NCI-H774 (cell line): ENCODE data around the gene JADE2.
A peak's percentile ranks its signal among the peaks of the same experiment; 100 is the strongest.
"Not testable (repeated sequence)": the region's sequence is repeated elsewhere in the genome, so short reads cannot be mapped to it uniquely, and the experiment has no call there.

ENCODE experiments used
- DNase-seq: peaks from one replicate; lab custom pipeline; 2025; lab: John Stamatoyannopoulos, UW

JADE2 gene

DNA sequence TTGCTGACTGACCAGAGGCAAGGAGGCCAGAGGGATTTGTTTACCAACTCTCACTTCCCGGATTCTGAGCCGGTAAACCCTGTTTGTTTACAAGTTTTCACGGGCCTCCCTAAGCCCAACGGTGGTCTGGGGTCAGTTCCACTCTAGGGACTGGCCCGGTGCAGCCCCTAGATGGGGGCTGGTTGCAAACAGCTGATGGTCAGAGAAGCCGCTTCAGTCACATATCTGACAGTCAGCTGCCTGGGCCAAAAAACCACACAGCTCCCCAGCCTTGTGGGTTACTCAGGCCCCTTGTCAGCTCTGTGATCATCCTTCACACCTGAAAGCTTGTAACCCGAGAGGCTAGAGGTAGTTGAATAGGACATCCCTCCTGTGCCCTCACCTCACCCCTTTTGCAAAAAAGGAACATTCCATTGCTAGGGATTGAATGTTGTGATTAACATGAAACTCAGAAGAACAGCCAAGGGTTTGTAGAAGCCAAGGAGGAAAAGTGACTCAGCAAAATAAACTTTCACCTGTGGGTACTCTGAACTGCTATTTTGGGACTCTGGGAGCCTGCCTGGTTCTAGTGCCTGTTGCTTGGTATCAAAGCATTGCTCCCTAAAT, 66.8 kb downstream of the JADE2 start:
- DNase-seq: no peak

DNA sequence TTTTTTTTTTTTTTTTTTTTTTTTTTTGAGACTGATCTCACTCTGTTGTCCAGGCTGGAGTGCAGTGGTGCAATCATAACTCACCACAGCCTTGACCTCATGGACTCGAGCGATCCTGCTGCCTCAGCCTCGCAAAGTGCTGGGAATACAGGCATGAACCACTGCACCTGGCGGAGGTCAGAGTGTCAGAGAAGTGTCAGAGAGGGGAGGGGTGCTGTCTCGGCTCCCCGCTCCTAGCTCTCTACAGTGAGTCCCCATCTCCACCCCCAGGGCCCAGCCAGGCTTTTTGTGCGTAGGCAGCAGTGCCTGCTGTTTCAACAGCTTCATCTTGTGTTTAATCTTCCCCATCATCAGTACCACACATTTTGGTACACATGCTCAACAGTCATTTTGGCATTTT, 68.9 kb downstream of the JADE2 start:
- DNase-seq: no peak

DNA sequence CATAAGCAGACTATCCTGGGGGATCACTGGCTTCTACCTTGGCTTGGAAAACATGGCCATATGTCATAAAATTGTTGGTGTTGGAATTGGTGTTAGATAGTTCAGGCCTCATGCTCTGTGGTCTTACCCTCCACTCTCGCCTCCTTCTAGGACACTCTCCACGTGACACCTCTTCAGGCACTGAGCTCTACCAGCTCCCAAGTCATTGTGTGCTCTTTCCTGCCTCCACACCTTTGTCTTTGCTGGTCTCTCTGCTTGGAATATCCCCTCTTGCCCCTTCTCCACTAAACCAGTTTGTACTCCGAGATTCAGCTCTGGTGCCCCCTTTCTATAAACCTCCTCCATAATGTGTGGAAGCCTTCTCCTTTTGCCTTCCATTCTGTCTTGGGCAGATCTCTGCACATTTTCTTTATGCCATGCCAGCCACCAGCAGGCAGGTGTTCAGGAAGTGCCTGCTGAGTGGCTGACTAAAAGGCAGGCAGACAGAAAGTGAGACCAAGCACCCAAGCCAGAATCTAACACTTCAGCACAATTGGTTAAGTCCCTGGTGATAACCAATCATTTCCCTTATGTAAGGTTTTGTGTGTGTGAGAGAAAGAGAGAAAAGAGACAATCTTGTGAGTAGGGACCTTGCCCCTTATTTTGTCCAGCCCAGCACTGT, 69.5 kb downstream of the JADE2 start:
- DNase-seq: peak; percentile 15

DNA sequence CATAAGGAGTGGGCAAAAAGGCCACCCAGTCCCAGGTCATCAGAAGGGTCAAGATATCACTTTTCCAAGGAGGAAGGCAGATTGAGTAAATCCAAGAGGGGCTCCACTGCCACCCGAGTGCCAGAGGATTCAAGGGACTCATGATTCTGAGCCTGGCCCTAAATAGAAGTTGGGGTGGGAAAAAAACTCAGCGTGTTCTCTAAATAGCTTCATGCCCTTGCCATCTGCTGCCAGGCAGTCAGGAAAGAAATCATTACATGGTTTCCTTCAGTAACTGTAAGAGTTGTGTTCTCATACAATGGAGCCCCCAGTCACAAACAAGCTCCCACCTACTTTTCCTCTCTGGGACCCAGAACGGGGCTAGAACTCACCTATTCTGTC, 70.0 kb downstream of the JADE2 start:
- DNase-seq: no peak

DNA sequence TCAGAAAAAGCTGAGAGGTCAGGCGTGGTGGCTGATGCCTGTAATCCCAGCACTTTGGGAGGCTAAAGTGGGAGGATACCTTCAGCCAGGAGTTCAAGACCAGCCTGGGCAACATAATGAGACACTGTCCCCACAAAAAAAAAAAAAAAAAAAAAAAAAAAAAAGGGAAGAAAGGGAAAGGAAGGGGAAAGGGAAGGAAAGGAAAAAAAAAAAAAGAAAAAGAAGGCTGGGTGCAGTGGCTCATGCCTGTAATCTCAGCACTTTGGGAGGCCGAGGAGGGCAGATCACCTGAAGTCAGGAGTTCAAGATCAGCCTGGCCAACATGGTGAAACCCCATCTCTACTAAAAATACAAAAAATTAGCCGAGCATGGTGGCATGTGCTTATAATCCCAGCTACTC, 74.3 kb downstream of the JADE2 start:
- not testable (repeated sequence) for DNase-seq

DNA sequence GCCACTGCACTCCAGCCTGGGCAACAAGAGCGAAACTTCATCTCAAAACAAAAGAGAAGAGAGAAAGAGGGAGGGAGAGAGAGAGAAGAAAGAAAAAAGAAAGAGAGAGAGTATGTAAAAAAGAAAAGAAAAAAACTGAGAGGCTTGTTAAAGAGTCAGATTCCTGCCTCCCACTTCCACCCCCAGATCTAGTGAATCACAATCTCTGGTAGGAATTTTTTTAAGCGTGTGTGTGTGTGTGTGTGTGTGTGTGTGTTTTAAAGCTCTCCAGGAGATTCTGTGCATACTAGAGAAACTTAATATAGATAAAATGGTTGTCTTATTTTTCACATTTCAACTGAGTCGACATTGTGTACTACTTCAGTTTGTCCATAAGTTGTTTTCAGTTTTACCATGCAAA, 75.1 kb downstream of the JADE2 start:
- no peak for DNase-seq

DNA sequence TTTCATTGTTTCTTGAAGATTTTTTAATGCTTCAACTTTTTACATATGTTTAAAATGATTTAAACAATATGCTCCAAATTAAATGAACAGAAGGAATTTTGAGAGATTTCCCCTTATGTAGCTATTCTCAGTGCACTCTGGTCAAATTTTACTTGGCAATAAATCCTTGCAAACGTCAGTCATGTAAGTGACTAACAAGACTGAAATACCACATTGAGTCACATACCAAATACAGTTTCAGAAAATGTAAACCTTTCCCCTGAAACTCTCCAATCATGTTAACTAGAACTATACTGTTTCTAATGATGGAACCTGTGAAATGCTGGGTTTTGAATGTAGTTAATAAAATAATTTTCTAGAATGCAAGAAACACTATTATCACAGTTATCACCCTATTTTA, 77.6 kb downstream of the JADE2 start:
- no peak for DNase-seq

DNA sequence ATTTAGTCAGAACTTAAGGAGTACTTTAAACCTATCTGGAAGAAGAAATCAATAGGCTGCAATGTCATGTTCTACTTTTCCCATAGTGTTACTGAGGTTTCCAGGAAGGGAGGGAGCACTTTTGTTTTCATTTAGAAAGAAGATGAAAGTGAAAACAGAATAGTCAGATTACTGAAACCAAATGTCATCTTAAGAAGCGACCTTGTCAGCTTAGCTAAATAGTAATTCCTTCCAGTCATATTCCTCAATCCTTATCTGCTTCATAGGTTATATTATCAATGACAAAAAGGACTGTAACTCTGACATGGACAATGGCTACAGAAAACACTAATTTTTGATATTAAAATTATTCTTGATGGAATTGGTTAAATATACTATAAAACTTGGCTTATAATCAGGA, 79.4 kb downstream of the JADE2 start:
- no peak for DNase-seq

DNA sequence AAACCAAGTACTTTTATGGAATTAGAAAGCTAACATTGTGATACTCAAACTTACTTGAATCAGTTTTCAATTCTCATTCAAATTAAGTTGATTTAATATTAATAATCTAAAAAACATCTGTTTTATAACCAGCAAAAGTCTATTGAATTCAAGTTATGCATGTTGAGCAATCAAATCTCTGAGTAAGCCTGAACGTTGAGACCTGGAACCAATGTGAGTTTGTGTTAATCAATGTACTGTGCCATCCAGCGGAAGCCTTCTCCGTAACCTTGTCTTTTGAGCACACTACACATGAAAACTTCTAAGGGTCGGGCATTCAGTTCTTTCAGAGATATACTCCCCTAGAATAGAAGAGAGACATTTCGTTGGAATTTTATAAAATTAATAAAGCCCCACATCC, 81.3 kb downstream of the JADE2 start:
- no peak for DNase-seq

DNA sequence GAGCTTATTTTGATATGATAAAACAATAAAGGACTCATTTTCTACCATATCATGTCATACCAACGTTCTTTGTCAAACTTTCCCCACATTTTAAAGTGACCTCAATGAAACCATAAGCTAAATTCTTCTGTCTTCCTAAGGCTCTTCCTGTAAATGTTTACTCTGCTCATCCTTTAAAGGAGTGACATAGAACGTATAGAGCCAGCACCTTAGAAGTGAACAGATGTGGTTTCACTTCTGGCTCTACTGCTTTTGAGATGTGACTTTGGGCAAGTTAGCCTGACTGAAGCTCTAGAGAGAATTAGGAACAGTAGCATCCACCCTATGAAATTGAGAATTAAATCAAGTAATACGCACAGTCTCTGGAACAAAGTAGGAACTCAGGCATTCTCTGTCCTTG, 83.1 kb downstream of the JADE2 start:
- DNase-seq: no peak

DNA sequence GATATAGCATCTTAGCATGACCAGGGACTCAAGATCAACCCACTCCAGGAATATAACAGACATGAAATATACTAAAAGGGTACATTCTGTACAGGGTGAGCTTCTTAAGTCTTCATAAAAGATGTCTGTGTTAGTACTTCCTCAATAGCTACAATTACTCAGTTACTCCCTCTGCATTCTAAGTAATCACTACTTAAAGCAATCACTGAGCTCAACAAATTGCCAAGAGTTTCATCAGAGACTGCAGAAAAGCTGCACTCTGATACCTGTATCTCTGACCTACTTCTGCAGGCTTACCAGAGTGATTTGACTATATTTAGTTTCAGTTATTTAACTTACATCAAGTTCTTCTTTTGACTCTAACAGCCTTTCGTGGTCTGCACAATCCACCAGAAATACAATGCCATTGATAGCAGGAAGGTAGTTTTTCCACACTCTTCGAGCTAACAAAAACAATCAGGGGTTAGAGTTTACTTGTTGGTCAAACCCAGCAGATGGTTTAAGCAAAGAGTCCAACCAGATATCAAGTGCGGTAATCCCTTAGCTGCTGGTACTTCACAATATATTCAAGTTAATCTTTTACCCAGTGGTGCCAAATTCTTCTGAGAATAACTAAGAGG, 83.9 kb downstream of the JADE2 start:
- no peak for DNase-seq

DNA sequence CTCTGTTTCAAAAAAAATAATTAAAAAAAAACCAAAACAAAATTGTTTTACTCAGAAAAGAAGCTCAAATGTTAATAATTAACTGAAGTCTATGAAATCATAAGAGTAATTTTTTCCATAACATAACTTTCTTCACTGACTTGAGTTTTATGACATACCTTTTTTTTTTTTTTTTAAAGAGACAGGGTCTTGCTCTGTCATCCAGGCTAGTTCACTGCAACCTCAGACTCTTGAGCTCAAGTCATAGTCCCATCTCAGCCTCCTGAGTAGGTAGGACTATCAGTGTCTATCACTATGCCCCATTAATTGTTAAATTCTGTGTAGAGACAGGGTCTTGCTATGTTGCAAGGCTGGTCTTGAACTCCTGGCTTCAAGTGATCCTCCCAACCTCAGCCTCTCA, 85.3 kb downstream of the JADE2 start:
- DNase-seq: no peak

DNA sequence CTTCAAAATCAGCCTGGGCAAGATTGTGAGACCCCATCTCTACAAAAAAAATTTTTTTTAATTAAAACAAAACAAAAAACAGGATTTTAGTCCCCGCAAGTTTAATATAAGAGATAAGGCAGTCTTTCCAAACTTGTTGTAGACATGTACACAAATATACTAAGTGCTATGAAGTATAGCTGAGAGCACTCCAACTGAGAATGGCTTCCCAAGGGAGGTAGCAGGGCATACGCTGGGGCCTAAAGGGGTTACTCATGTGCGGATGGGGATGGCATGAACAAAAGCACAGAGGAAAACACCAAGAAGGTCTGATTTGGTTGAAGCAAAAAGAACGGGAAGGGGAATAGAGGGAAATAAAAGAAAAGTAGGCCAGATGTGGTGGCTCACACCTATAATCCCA, 86.0 kb downstream of the JADE2 start:
- DNase-seq: no peak

DNA sequence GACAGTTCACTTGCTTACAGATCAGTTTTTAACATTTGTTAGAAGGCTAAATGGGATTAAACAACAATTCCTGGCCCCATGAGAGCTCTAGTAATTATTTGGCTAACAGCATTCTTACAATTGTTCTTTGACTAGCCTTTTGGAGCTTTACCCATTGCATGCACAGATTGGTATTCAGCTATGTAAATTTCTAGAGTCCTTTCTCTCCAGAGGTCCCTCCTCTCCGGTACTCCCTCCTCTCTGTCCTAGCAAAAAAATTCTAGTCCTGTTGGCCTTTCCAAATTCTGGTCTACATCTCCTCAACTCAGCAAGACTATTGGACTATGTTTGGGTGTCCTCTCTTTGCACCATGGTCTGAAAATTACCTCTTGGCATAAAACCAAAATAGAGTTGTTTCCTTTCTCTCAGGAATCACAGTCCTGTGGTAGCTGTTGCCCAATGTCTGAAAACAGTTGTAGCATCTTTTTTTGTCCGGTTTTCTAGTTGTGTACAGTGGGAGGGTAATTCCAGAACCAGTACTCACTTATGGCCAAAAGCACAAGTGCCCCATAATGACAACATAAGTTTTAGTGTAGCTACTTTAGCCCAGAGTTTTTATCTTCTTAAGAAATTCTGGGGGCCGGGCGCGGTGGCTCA, 89.1 kb downstream of the JADE2 start:
- DNase-seq: no peak

DNA sequence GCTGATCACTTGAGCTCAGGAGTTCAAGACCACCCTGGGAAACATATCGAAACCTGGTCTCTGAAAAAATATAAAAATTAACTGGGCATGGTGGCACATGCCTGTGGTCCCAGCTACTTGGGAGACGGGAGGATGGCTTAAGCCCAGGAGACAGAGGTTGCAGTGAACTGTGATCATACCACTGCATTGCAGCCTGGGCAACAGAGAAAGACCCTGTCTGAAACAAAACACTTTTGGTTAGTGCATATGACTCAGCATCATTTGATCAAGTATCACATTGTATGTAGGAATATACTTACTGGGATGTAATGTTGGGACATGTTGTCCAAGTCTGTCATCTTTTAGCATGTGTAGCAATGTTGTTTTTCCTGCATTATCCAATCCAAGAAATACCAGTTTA, 95.2 kb downstream of the JADE2 start:
- no peak for DNase-seq

DNA sequence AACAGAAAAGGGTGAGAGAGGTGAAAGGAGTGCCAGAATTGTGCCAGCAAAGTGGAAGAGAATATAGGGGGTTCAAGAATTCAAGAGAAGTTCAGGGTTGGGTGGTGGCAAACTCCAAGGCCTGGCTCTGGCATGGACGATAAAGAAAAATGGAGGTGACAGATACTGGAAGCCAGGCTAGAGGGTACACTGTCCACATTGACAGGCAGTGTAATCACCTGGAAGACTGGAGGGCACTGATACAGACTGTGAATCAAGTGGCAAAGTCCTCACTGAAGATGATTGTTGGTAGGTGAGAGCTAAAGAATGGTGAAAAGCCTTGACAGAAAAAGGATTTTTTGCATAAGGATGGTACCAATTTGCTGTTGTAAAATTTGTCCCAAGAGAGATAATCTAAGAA, 100.1 kb downstream of the JADE2 start:
- DNase-seq: no peak

DNA sequence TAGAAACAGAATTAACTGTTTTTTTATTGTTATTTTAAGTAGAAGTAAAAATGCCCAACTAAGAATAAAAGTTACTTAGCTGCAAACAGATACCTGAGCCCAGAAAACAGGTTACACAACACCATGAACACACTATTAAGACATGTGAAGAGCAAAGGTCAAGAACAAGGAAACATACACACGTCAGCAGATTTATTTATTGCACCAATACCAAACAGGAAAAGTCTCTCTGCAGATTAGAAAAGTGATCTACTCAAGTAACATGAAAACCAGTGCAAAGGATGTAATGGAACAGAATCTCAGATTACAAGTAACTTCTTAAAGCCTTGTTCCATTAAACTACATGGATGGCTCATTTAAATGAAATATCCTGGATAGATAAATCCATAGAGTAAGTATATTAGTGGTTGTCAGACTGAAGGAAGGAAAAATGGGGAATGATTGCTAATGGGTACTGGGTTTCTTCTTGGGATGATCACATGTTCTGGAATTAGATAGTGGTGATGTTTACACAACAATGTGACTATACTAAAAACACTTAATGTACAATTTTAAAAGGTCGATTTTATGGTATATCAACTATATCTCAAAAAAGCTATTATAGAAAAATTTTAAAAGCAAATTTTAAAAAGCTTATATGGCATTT, 101.0 kb downstream of the JADE2 start:
- DNase-seq: no peak
